Loucy (cell line): Measurements from ENCODE around the gene PLEKHA7.

ENCODE experiments used
- EZH2phosphoT487 ChIP-seq: fragments of 200-600 bp; IDR thresholded peaks from 2 replicates; pipeline ENCODE4 v1.6.1; 2018; ENCODE audit warnings: antibody characterized with exemption, mild to moderate bottlenecking, moderate library complexity, borderline replicate concordance
- TF ChIP-seq, protein P1 (sequence below): fragments of 200-600 bp; sonication (generic); conservative IDR thresholded peaks from 2 replicates; pipeline ENCODE4 v1.5.1; 2014; ENCODE audit warnings: mild to moderate bottlenecking, antibody characterized with exemption, low read length

DNA sequence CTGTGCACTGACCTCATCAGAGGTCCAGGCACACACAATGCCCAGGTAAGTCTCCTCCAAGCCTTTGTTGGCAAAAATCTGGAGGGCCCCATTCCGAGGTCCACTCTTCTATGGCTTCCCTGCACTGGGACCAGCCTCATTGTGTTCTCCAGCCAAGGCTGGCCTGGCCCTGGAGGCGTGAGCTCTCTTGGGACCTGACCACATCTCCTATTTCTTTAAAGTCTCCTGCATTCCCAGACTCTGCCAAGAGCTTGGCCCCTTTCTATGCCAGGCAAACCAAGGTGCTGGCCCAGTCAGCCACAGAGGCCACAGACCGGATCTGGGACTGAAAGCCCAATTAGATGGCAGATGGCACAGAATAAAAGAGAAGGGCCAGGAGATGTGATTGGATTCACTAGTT, 220.7 kb downstream of the PLEKHA7 start:
- TF ChIP-seq, protein P1, sequence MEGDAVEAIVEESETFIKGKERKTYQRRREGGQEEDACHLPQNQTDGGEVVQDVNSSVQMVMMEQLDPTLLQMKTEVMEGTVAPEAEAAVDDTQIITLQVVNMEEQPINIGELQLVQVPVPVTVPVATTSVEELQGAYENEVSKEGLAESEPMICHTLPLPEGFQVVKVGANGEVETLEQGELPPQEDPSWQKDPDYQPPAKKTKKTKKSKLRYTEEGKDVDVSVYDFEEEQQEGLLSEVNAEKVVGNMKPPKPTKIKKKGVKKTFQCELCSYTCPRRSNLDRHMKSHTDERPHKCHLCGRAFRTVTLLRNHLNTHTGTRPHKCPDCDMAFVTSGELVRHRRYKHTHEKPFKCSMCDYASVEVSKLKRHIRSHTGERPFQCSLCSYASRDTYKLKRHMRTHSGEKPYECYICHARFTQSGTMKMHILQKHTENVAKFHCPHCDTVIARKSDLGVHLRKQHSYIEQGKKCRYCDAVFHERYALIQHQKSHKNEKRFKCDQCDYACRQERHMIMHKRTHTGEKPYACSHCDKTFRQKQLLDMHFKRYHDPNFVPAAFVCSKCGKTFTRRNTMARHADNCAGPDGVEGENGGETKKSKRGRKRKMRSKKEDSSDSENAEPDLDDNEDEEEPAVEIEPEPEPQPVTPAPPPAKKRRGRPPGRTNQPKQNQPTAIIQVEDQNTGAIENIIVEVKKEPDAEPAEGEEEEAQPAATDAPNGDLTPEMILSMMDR = no peak
- TF ChIP-seq EZH2phosphoT487 = no peak
